OCI-LY1 (cell line): Measurements from ENCODE around the gene CXCR3.

Source experiments
- H2AFZ ChIP-seq: fragments of 200-600 bp; sonication (generic), shearing (Covaris generic); 2 replicates; pipeline ENCODE4 v1.6.0; 2014; ENCODE audit warnings: antibody characterized with exemption, mild to moderate bottlenecking, low read length
- H3F3A ChIP-seq: fragments of 200-600 bp; sonication (generic), shearing (Covaris generic); 2 replicates; pipeline ENCODE4 v1.6.0; 2014; ENCODE audit warnings: mild to moderate bottlenecking, antibody characterized with exemption, low read length, moderate library complexity; ENCODE audit not compliant: insufficient read depth
- H3K27ac ChIP-seq: fragments of 200-600 bp; sonication (generic); 2 replicates; pipeline ENCODE4 v1.5.1; 2014; ENCODE audit warnings: low read length, mixed run types, mild to moderate bottlenecking, low read depth; ENCODE audit not compliant: poor library complexity, severe bottlenecking
- H3K27me3 ChIP-seq: fragments of 200-600 bp; sonication (generic); 2 replicates; pipeline ENCODE4 v1.6.0; 2014; ENCODE audit warnings: antibody characterized with exemption, mild to moderate bottlenecking, low read length, moderate library complexity; ENCODE audit not compliant: insufficient read depth
- H3K36me3 ChIP-seq: fragments of 200-600 bp; sonication (generic); 2 replicates; pipeline ENCODE4 v1.6.1; 2014; ENCODE audit warnings: mild to moderate bottlenecking, antibody characterized with exemption, low read length, moderate library complexity, mixed read lengths; ENCODE audit not compliant: insufficient read depth
- H3K4me1 ChIP-seq: fragments of 200-600 bp; sonication (generic); 2 replicates; pipeline ENCODE4 v1.5.1; 2014; ENCODE audit warnings: mild to moderate bottlenecking, low read length, moderate library complexity; ENCODE audit not compliant: insufficient read depth, severe bottlenecking
- H3K4me2 ChIP-seq: fragments of 200-600 bp; sonication (generic), shearing (Covaris generic); 2 replicates; pipeline ENCODE4 v1.6.1; 2014; ENCODE audit warnings: low read length
- H3K4me3 ChIP-seq: fragments of 200-600 bp; sonication (generic); 2 replicates; pipeline ENCODE4 v1.5.1; 2014; ENCODE audit warnings: low read length, low read depth, mild to moderate bottlenecking, mixed read lengths; ENCODE audit not compliant: poor library complexity, severe bottlenecking
- H3K79me2 ChIP-seq: fragments of 200-600 bp; shearing (Covaris generic); 2 replicates; pipeline ENCODE4 v1.6.1; 2016; ENCODE audit warnings: mixed run types, low read length, mixed read lengths; ENCODE audit not compliant: insufficient read depth
- H3K9ac ChIP-seq: fragments of 200-600 bp; sonication (generic), shearing (Covaris generic); 2 replicates; pipeline ENCODE4 v1.6.1; 2014; ENCODE audit warnings: mild to moderate bottlenecking, low read length, mixed read lengths
- H3K9me2 ChIP-seq: fragments of 200-600 bp; sonication (generic), shearing (Covaris generic); 2 replicates; pipeline ENCODE4 v1.6.1; 2014; ENCODE audit warnings: low read depth, mild to moderate bottlenecking, low read length, mixed read lengths
- H3K9me3 ChIP-seq: fragments of 200-600 bp; shearing (Covaris generic); 2 replicates; pipeline ENCODE4 v1.6.1; 2014; ENCODE audit warnings: low read length, mixed read lengths
- H4K20me1 ChIP-seq: fragments of 200-600 bp; sonication (generic), shearing (Covaris generic); 2 replicates; pipeline ENCODE4 v1.6.0; 2016; ENCODE audit warnings: mild to moderate bottlenecking, low read length; ENCODE audit not compliant: insufficient read depth
- CTCF ChIP-seq: fragments of 200-600 bp; sonication (generic), shearing (Covaris generic); IDR thresholded peaks from 2 replicates; pipeline ENCODE4 v1.5.1; 2017; ENCODE audit warnings: mild to moderate bottlenecking, antibody characterized with exemption, low read length, moderate library complexity, mixed read lengths
- EZH2 ChIP-seq: fragments of 200-600 bp; sonication (generic), shearing (Covaris generic); IDR thresholded peaks from 2 replicates; pipeline ENCODE4 v1.8.0; 2017; ENCODE audit warnings: borderline replicate concordance, mixed run types, mild to moderate bottlenecking, antibody characterized with exemption, low read length, moderate library complexity, mixed read lengths

CXCR3 gene

GRCh38 chrX:71637848-71638247 is 19.5 kb upstream of the CXCR3 start:
- no peaks in the 10 kb centered on the region for H3K79me2 ChIP-seq
- no peak overlapping the region for H3K4me3 ChIP-seq
- TF ChIP-seq CTCF (no peak), EZH2 (no peak)
- H2AFZ ChIP-seq: no peak overlapping the region
- H3K36me3 ChIP-seq: no peaks in the 10 kb centered on the region
- no peaks in the 10 kb centered on the region for H3F3A ChIP-seq
- peaks cover 21% of the 10 kb centered on the region for H3K4me1 ChIP-seq
- H3K9me2 ChIP-seq: no peaks in the 10 kb centered on the region
- no peaks in the 10 kb centered on the region for H3K27me3 ChIP-seq
- no peaks in the 10 kb centered on the region for H3K9me3 ChIP-seq
- H3K27ac ChIP-seq: no peak overlapping the region
- no peak overlapping the region for H3K9ac ChIP-seq
- no peaks in the 10 kb centered on the region for H4K20me1 ChIP-seq
- 0 out of 2 replicates have a peak overlapping the region, but pooled peaks have one; percentile 9 for H3K4me2 ChIP-seq

DNA sequence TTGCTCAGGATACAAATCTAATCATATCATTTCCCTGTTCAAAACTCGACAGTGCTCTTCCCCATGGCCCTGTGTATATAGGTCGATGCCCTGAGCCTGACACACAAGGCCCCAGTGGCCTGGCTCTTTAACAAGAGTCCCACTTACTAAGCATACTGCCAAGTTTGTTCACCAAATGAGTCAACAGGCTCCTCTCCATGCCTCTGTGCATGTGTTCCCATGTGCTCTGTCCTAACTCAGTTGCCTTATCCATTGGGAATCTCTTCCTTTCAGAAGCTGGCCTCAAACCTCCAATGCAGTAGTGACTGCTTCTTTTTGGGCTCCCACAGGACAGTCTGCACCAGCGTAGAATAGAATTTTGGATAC is 18.9 kb upstream of the CXCR3 start:
- no peaks in the 10 kb centered on the region for H3K9me2 ChIP-seq
- H3K4me2 ChIP-seq: peak overlapping the region; percentile 23
- H3K36me3 ChIP-seq: no peaks in the 10 kb centered on the region
- no peaks in the 10 kb centered on the region for H3F3A ChIP-seq
- H3K27ac ChIP-seq: no peak overlapping the region
- H3K79me2 ChIP-seq: no peaks in the 10 kb centered on the region
- TF ChIP-seq EZH2: no peak
- no peak for TF ChIP-seq CTCF
- no peaks in the 10 kb centered on the region for H3K9me3 ChIP-seq
- H3K4me3 ChIP-seq: no peak overlapping the region
- no peak overlapping the region for H3K9ac ChIP-seq
- H2AFZ ChIP-seq: no peak overlapping the region; the same call in 1 of the 2 replicates
- no peaks in the 10 kb centered on the region for H3K27me3 ChIP-seq
- peaks cover 21% of the 10 kb centered on the region for H3K4me1 ChIP-seq
- H4K20me1 ChIP-seq: no peaks in the 10 kb centered on the region

- TF ChIP-seq EZH2 (no peak), CTCF (no peak)
- Histone ChIP-seq H3K27me3 (no peaks in the 10 kb centered on the region), H3K9me3 (no peaks in the 10 kb centered on the region), H3K4me2 (peak overlapping the region; percentile 23), H3K79me2 (no peaks in the 10 kb centered on the region), H2AFZ (no peak overlapping the region; the same call in 1 of the 2 replicates), H3K9ac (no peak overlapping the region), H3K4me3 (no peak overlapping the region), H3K4me1 (peaks cover 21% of the 10 kb centered on the region), H3K36me3 (no peaks in the 10 kb centered on the region), H4K20me1 (no peaks in the 10 kb centered on the region), H3F3A (no peaks in the 10 kb centered on the region), H3K27ac (no peak overlapping the region), H3K9me2 (no peaks in the 10 kb centered on the region)
These were observed 18.3 kb upstream of the CXCR3 start for GRCh38 chrX:71636438-71637252.
